Measurements from ENCODE around the gene IL13RA1.

The IL13RA1 gene

GRCh38 chrX:118780911-118781310 is 53.5 kb downstream of the IL13RA1 start:
- TF ChIP-seq REST (IDR thresholded peaks at IDR 0.05; ENCODE audit: insufficient read depth in 1 of 2, low read depth in 2 of 2, low read length in 2 of 2) (no peak), SIN3A (IDR thresholded peaks at IDR 0.05; ENCODE audit: borderline replicate concordance, insufficient read depth, low read length) (no peak), POLR2AphosphoS5 (IDR thresholded peaks at IDR 0.05; ENCODE audit: low read depth, low read length) (no peak), FOXP2 (optimal IDR thresholded peaks at IDR 0.05; ENCODE audit: borderline replicate concordance, extremely low read depth, extremely low read length, insufficient read depth) (no peak), TAF1 (IDR thresholded peaks at IDR 0.05; ENCODE audit: borderline replicate concordance, insufficient read depth, low read length) (no peak)

- TF ChIP-seq TAF1 (IDR thresholded peaks at IDR 0.05; ENCODE audit: borderline replicate concordance, insufficient read depth, low read length) = no peak
- TF ChIP-seq SIN3A (IDR thresholded peaks at IDR 0.05; ENCODE audit: borderline replicate concordance, insufficient read depth, low read length) = no peak
- TF ChIP-seq REST (IDR thresholded peaks at IDR 0.05; ENCODE audit: insufficient read depth in 1 of 2, low read depth in 2 of 2, low read length in 2 of 2) = no peak
- no peak for TF ChIP-seq FOXP2 (optimal IDR thresholded peaks at IDR 0.05; ENCODE audit: borderline replicate concordance, extremely low read depth, extremely low read length, insufficient read depth)
- no peak for TF ChIP-seq POLR2AphosphoS5 (IDR thresholded peaks at IDR 0.05; ENCODE audit: low read depth, low read length)
Observed at GRCh38 chrX:118795528-118796280, 68.3 kb downstream of the IL13RA1 start.

GRCh38 chrX:118802857-118803256 is 75.5 kb downstream of the IL13RA1 start:
- TF ChIP-seq TAF1 (IDR thresholded peaks at IDR 0.05; ENCODE audit: borderline replicate concordance, insufficient read depth, low read length) (no peak), FOXP2 (optimal IDR thresholded peaks at IDR 0.05; ENCODE audit: borderline replicate concordance, extremely low read depth, extremely low read length, insufficient read depth) (no peak), REST (IDR thresholded peaks at IDR 0.05; ENCODE audit: insufficient read depth in 1 of 2, low read depth in 2 of 2, low read length in 2 of 2) (no peak), POLR2AphosphoS5 (IDR thresholded peaks at IDR 0.05; ENCODE audit: low read depth, low read length) (no peak)

- no peak for TF ChIP-seq REST (IDR thresholded peaks at IDR 0.05; ENCODE audit: insufficient read depth in 1 of 2, low read depth in 2 of 2, low read length in 2 of 2)
- TF ChIP-seq POLR2AphosphoS5 (IDR thresholded peaks at IDR 0.05; ENCODE audit: low read depth, low read length) = no peak
- no peak for TF ChIP-seq TAF1 (IDR thresholded peaks at IDR 0.05; ENCODE audit: borderline replicate concordance, insufficient read depth, low read length)
- no peak for TF ChIP-seq SIN3A (IDR thresholded peaks at IDR 0.05; ENCODE audit: borderline replicate concordance, insufficient read depth, low read length)
- no peak for TF ChIP-seq FOXP2 (optimal IDR thresholded peaks at IDR 0.05; ENCODE audit: borderline replicate concordance, extremely low read depth, extremely low read length, insufficient read depth)
Observed at GRCh38 chrX:118807151-118808017, 80.0 kb downstream of the IL13RA1 start.
